ENCODE results near the gene PTPRT.
A peak's percentile ranks its signal among the peaks of the same experiment; 100 is the strongest.

PTPRT gene

DNA sequence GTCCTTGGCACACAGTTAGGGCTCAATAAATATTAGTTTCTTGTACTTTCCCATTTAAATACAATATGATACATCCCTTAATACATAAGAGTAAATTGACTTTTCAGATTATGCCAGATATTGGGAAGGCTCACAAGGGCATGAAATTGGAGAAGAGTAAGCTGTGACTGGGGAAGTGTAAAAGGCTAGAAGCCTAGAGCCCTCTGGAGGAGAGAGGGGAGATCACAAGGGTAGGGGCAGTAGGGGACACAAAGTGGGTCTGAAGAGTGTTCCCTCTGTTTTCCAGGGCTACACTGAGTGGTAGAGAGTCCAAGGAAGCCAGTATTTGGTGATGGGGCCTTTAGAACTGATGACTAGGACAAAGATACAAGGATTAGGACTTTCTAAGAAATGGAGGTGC is 1008.6 kb downstream of the PTPRT start:
- TF ChIP-seq, protein P1, sequence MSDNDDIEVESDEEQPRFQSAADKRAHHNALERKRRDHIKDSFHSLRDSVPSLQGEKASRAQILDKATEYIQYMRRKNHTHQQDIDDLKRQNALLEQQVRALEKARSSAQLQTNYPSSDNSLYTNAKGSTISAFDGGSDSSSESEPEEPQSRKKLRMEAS (IDR thresholded peaks at IDR 0.05): no peak
- TF ChIP-seq TEAD4 (IDR thresholded peaks at IDR 0.05) (no peak), FOXM1 (IDR thresholded peaks at IDR 0.05; ENCODE audit: borderline replicate concordance, low read depth) (no peak), NFIC (IDR thresholded peaks at IDR 0.05) (no peak), CEBPB (IDR thresholded peaks at IDR 0.05) (no peak), ZBTB7A (IDR thresholded peaks at IDR 0.05; ENCODE audit: low read depth) (no peak), EGR1 (IDR thresholded peaks at IDR 0.05) (no peak), CREB1 (IDR thresholded peaks at IDR 0.05; ENCODE audit: low read depth) (no peak), TCF12 (IDR thresholded peaks at IDR 0.05; ENCODE audit: low read depth) (no peak), TAF1 (IDR thresholded peaks at IDR 0.05; ENCODE audit: low read depth) (no peak), YY1 (IDR thresholded peaks at IDR 0.05; ENCODE audit: low read depth) (no peak), RAD21 (IDR thresholded peaks at IDR 0.05; ENCODE audit: low read depth) (no peak)
- TF ChIP-seq, protein P2, sequence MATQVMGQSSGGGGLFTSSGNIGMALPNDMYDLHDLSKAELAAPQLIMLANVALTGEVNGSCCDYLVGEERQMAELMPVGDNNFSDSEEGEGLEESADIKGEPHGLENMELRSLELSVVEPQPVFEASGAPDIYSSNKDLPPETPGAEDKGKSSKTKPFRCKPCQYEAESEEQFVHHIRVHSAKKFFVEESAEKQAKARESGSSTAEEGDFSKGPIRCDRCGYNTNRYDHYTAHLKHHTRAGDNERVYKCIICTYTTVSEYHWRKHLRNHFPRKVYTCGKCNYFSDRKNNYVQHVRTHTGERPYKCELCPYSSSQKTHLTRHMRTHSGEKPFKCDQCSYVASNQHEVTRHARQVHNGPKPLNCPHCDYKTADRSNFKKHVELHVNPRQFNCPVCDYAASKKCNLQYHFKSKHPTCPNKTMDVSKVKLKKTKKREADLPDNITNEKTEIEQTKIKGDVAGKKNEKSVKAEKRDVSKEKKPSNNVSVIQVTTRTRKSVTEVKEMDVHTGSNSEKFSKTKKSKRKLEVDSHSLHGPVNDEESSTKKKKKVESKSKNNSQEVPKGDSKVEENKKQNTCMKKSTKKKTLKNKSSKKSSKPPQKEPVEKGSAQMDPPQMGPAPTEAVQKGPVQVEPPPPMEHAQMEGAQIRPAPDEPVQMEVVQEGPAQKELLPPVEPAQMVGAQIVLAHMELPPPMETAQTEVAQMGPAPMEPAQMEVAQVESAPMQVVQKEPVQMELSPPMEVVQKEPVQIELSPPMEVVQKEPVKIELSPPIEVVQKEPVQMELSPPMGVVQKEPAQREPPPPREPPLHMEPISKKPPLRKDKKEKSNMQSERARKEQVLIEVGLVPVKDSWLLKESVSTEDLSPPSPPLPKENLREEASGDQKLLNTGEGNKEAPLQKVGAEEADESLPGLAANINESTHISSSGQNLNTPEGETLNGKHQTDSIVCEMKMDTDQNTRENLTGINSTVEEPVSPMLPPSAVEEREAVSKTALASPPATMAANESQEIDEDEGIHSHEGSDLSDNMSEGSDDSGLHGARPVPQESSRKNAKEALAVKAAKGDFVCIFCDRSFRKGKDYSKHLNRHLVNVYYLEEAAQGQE (IDR thresholded peaks at IDR 0.05; ENCODE audit: low read depth): no peak
- TF ChIP-seq, protein P3, sequence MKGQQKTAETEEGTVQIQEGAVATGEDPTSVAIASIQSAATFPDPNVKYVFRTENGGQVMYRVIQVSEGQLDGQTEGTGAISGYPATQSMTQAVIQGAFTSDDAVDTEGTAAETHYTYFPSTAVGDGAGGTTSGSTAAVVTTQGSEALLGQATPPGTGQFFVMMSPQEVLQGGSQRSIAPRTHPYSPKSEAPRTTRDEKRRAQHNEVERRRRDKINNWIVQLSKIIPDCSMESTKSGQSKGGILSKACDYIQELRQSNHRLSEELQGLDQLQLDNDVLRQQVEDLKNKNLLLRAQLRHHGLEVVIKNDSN (IDR thresholded peaks at IDR 0.05): no peak

DNA sequence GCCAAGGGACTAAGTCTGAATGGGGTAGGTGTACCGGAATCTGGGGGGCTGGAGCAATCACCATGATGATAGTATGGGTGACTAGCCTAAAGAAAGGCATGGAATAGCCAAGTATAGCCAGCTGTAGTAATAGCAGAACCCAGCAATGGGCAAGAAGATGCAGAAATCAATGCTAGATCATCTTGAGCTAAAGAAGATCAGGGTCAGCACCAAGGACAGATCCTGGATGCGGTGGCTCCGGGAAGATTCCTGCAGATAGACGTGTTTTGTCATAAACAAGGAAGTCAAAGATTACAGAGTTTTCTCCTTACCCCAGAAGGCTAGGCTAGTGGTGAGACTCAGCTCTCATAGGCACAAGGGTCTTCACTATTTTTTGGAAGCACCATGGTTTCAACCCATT is 1009.9 kb downstream of the PTPRT start:
- TF ChIP-seq, protein P2 (IDR thresholded peaks at IDR 0.05; ENCODE audit: low read depth): peak; percentile 80
- no peak for TF ChIP-seq TAF1 (IDR thresholded peaks at IDR 0.05; ENCODE audit: low read depth)

DNA sequence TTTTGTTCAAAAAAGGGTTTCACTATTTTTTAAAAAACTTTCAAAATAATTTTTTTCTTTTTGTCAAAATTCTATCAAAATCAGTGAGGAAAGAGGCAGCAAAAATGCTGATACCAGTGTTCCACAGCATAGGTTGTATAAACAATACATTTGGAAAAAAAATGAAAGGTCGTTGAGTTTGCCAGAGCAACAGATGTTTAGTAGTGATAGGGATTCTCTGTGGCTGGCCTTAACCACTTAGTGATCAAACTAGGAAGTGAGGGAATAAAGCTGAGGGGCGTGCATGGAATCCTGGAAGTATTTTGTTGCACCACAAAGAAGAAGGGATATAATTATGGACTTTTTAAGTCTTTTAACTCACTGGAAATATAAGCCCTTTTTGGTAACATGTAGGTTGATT is 1016.3 kb downstream of the PTPRT start:
- TF ChIP-seq YY1 (IDR thresholded peaks at IDR 0.05; ENCODE audit: low read depth) (no peak), CEBPB (IDR thresholded peaks at IDR 0.05) (no peak), EGR1 (IDR thresholded peaks at IDR 0.05) (no peak), CREB1 (IDR thresholded peaks at IDR 0.05; ENCODE audit: low read depth) (no peak), TAF1 (IDR thresholded peaks at IDR 0.05; ENCODE audit: low read depth) (no peak)
- TF ChIP-seq, protein P3 (IDR thresholded peaks at IDR 0.05): no peak

DNA sequence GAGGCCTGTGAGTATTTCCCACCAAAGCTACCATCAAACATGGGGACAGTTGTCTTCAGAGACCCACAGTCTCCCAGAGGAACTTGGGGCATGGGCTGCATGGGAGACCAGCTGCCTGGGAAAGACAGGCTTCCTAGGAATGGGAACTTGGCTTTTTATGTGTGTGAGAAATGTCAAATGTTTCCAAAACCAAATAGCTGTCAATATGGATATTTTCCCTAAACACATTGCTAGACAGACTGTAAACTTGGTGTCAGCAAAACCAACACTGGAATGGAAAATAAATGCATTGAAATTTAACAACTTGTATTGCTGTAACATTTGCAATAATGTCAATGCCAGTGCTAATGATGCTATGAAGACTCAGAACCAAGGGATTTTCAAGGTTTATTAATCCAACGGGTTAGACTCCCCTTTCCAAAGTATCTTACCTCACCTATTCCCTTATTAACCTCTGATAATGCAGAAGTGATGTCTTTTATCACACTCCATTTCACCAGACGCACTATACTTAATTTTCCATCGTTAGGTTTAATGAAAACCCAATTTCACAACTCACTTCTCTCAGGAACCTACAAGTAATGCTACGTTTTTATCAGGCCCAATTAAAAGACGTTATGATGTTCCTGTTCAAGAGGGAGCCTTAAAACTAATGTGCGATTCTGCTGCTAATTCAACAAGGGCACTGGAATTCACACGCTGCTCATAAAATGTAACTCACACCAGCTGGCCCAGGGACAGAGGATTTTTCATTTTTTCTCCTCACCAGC is 1025.4 kb downstream of the PTPRT start:
- no peak for TF ChIP-seq NFIC (IDR thresholded peaks at IDR 0.05)
- no peak for TF ChIP-seq TAF1 (IDR thresholded peaks at IDR 0.05; ENCODE audit: low read depth)
- TF ChIP-seq, protein P1 (IDR thresholded peaks at IDR 0.05): no peak
- no peak for TF ChIP-seq RAD21 (IDR thresholded peaks at IDR 0.05; ENCODE audit: low read depth)
- TF ChIP-seq TCF12 (IDR thresholded peaks at IDR 0.05; ENCODE audit: low read depth): no peak
- no peak for TF ChIP-seq TEAD4 (IDR thresholded peaks at IDR 0.05)
- TF ChIP-seq, protein P2 (IDR thresholded peaks at IDR 0.05; ENCODE audit: low read depth): no peak
- no peak for TF ChIP-seq CREB1 (IDR thresholded peaks at IDR 0.05; ENCODE audit: low read depth)
- TF ChIP-seq YY1 (IDR thresholded peaks at IDR 0.05; ENCODE audit: low read depth): no peak
- no peak for TF ChIP-seq FOXM1 (IDR thresholded peaks at IDR 0.05; ENCODE audit: borderline replicate concordance, low read depth)

All from Ishikawa (cell line).